A549 treated with RU486 at 1 μM for 4 hours (cell line): ENCODE measurements around the gene CCDC40. TPM values are rescaled to one million over a fixed set of nuclear protein-coding genes. Genes with fewer than 3 reads are reported as not detected.

Experiments
- total RNA-seq: library from RNA; stranded (reverse); fragments of 200-300 nt; extraction: Qiagen RNA extraction; gene quantifications from 5 replicates; pipeline ENCODE4 v1.2.3, GENCODE V29; 2022; ENCODE audit warnings: low read depth

CCDC40 gene, protein sequence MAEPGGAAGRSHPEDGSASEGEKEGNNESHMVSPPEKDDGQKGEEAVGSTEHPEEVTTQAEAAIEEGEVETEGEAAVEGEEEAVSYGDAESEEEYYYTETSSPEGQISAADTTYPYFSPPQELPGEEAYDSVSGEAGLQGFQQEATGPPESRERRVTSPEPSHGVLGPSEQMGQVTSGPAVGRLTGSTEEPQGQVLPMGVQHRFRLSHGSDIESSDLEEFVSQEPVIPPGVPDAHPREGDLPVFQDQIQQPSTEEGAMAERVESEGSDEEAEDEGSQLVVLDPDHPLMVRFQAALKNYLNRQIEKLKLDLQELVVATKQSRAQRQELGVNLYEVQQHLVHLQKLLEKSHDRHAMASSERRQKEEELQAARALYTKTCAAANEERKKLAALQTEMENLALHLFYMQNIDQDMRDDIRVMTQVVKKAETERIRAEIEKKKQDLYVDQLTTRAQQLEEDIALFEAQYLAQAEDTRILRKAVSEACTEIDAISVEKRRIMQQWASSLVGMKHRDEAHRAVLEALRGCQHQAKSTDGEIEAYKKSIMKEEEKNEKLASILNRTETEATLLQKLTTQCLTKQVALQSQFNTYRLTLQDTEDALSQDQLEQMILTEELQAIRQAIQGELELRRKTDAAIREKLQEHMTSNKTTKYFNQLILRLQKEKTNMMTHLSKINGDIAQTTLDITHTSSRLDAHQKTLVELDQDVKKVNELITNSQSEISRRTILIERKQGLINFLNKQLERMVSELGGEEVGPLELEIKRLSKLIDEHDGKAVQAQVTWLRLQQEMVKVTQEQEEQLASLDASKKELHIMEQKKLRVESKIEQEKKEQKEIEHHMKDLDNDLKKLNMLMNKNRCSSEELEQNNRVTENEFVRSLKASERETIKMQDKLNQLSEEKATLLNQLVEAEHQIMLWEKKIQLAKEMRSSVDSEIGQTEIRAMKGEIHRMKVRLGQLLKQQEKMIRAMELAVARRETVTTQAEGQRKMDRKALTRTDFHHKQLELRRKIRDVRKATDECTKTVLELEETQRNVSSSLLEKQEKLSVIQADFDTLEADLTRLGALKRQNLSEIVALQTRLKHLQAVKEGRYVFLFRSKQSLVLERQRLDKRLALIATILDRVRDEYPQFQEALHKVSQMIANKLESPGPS
- 4.7 to 6.9 TPM (median 5.9 TPM) in 5 replicates for total RNA-seq

DNA sequence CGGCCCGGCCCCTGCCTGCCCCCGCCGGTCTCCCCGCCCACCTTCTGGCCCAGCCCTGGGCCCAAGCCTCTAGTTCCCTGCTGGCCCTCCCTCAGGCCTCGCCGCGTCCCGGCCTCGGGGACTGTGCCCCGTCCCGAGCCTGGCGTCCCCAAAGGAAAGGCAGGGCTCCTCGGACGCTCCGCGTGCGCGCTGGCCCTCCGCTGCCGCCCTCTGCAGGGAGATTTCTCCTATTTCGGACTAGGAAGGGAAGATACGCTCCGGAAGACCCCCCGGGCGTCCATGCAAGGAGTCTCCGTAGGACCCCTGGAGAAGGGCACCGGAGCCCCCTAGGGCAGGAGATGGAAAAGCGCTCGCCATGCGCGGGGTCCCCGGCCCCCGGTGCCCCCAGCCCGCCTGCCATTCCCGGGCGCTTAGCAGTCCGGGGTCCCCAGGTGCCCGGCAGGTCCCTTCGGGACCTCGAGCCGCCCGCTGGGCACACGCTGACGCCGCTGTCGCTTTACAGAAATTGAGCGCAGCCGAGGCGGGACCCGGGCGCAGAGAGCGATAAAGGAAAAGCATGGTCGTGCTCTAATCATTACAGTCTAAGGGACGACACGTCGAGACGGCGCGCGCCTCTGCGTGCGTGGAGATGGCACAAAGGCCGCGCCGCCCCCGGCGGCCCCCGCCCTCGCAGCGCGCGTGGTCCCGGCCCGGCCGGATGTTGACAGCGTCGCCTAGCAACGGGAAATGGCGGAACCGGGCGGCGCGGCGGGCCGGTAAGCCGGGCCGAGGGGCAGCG, at the start of gene CCDC40:
TSS of gene CCDC40 (plus strand) at position 706 of the 778 bp plus-strand sequence. CDS start at position 727, 21 bp downstream.

DNA sequence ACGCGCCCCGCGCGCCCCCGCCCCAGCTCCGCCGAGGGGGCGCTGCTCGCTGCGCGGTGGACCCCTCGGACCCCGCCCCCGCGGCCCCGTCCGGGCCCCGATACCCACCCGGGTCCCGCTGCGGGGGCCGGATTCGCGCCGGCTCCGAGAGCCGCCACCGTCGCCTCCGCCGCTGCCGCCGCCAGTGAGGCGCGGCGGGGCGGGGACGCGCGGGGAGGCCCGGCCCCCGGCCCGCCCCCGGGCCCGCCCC, 830 bp upstream of the CCDC40 start, which contains the start of gene TBC1D16:
TSS of gene TBC1D16 (minus strand) at position 186 of the 250 bp plus-strand sequence. CDS start 22,325 bp downstream, outside the sequence.

DNA sequence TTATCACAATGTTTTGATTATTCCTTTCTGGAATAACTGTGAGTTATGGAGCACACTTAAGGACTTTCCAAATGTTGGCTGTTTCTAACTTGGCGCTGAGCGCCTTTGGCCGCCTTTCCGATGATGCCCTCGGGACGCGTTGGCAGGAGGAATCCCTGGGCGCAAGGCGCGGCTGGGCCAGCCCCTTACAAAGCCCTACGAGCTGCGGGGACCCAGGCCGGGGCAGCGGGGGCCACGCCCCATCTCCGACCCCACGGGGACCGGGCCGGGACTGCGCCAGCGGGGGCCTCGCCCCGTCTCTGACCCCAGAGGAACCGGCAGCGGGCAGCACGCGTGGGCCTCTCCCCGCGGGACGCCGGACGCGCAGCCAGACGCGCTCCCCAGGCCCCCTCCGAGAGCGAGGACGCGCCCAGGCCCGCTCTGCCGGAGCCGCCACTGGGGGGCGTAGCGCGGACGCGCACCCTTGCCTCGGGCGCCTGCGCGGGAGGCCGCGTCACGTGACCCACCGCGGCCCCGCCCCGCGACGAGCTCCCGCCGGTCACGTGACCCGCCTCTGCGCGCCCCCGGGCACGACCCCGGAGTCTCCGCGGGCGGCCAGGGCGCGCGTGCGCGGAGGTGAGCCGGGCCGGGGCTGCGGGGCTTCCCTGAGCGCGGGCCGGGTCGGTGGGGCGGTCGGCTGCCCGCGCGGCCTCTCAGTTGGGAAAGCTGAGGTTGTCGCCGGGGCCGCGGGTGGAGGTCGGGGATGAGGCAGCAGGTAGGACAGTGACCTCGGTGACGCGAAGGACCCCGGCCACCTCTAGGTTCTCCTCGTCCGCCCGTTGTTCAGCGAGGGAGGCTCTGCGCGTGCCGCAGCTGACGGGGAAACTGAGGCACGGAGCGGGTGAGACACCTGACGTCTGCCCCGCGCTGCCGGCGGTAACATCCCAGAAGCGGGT, 64.8 kb downstream of the CCDC40 start, which contains the start of gene GAA:
TSS of gene GAA (plus strand) at position 571 of the 935 bp plus-strand sequence. CDS start 3,006 bp downstream, outside the sequence.

DNA sequence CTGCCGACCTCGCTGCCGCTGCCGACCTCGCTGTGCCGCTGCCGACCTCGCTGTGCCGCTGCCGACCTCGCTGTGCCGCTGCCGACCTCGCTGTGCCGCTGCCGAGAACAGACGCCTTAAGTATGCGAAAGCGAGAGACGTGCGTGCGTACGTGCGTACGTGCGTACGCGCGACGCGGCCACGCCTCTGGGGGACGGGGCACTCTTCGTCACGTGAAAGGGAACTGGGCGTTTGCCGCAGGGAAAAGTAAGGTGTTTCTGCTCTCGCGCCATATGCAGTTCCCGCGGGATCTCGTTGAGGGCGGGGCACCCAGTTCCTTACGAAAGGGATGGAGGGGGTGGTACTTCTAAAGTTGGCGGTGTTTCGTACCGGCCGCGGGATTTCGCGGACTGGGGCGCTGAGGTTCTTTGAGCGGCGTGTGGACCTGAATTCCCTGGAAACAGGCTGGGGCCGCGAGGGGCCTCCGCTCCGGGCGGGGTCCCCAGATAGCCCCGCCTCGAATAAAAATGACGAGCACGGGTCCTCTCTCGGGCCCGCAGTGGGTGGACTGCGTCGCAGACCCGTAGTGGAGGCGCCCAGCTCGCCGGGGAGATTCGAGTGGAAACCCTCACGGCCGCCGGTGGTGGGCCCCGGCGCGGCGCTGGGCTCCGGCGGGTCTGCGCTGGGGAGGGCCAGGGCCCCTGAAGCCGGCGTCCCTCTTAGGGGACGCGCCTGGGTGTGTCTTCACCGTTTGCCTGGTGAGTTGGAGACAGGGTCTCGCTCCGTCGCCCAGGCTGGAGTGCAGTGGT, 110.8 kb downstream of the CCDC40 start, which contains the start of gene EIF4A3:
TSS of gene EIF4A3 (minus strand) at position 94 of the 788 bp plus-strand sequence. CDS start 167 bp downstream, outside the sequence.

Other genes with a start within 250 kb of the CCDC40 start
- gene CBX8, start 239.6 kb upstream of the CCDC40 start, total RNA-seq: 13.1 to 22.3 TPM (median 20.3 TPM) in 5 replicates
- 23.4 to 38.1 TPM (median 34.2 TPM) in 5 replicates for gene CBX4, start 197.2 kb upstream of the CCDC40 start, total RNA-seq
- gene TBC1D16, start 770 bp upstream of the CCDC40 start, total RNA-seq: 5.9 to 9.9 TPM (median 8.8 TPM) in 5 replicates
- 43.8 to 65.5 TPM (median 53.4 TPM) in 5 replicates for gene GAA, start 64.9 kb downstream of the CCDC40 start, total RNA-seq
- 201 to 236 TPM (median 218 TPM) in 5 replicates for gene EIF4A3, start 110.5 kb downstream of the CCDC40 start, total RNA-seq
- 0.09 to 0.29 TPM (median 0.18 TPM) in 5 replicates for gene CARD14, start 133.4 kb downstream of the CCDC40 start, total RNA-seq
- 17.7 to 28.6 TPM (median 27.5 TPM) in 5 replicates for gene SGSH, start 183.7 kb downstream of the CCDC40 start, total RNA-seq
- 9.3 to 17.3 TPM (median 12.8 TPM) in 5 replicates for gene SLC26A11, start 183.8 kb downstream of the CCDC40 start, total RNA-seq
- gene RNF213, start 224.2 kb downstream of the CCDC40 start, total RNA-seq: 57.1 to 67.1 TPM (median 64.0 TPM) in 5 replicates